Measurements from ENCODE around the gene OR56A3.

OR56A3 gene

DNA sequence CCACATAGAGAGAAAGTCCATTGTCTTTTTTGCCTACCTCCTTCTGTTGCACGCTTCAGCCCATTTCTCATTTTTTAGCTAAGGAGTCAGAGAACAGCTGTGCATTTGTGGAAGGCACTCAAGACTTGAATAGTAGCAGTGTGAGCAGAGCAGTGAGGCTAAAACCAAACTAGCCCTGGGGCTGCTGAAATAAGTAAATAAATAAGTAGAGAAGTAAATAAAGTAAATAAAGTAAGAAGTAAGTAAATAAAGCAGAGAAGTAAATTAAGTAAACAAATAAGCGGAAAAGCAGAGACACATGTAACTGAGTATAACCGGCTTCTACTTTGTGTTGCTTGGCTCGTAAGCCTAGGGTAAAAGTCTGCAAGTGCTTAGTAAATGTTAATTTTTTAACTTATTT, 47.2 kb downstream of the OR56A3 start:
- POLR2A ChIA-PET: no interaction called here
- CTCF ChIA-PET: no interaction called here
- no peak for TF ChIP-seq FOXM1 (IDR thresholded peaks at IDR 0.05; ENCODE audit: borderline replicate concordance)
- TF ChIP-seq L3MBTL2 (conservative IDR thresholded peaks at IDR 0.05): no peak
- TF ChIP-seq HDGF (IDR thresholded peaks at IDR 0.05; ENCODE audit: borderline replicate concordance): no peak
- no peak for TF ChIP-seq BHLHE40 (IDR thresholded peaks at IDR 0.05; ENCODE audit: borderline replicate concordance)
- TF ChIP-seq NFRKB (IDR thresholded peaks at IDR 0.05): no peak
- no peak for TF ChIP-seq SP1 (IDR thresholded peaks at IDR 0.05)
- TF ChIP-seq CTBP1 (IDR thresholded peaks at IDR 0.05; ENCODE audit: borderline replicate concordance): no peak
- TF ChIP-seq SUZ12 (IDR thresholded peaks at IDR 0.05): no peak
- TF ChIP-seq ELF4 (IDR thresholded peaks at IDR 0.05): no peak
- TF ChIP-seq, protein P1, sequence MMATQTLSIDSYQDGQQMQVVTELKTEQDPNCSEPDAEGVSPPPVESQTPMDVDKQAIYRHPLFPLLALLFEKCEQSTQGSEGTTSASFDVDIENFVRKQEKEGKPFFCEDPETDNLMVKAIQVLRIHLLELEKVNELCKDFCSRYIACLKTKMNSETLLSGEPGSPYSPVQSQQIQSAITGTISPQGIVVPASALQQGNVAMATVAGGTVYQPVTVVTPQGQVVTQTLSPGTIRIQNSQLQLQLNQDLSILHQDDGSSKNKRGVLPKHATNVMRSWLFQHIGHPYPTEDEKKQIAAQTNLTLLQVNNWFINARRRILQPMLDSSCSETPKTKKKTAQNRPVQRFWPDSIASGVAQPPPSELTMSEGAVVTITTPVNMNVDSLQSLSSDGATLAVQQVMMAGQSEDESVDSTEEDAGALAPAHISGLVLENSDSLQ (IDR thresholded peaks at IDR 0.05): no peak

DNA sequence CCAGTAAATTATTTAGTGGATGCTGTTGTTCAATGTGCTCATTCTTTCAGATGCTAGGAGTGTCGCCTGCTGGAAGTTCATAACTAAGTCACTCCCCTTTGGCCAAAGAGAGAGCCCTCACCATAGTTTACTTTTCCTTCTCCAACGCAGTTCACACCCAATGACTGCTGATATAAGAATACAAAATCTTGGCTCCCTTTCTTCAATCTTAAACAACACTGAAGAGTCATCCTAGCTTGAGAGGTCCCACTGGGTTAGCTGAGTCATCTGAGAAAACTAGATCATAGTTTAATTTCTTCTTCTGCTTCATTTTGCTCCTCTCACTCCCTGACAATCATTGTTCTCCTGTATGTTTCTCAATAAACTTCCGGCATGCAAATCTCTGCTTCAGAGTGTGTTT, 50.1 kb downstream of the OR56A3 start:
- no peak for DNase-seq (ENCODE audit: extremely low spot score)
- CTCF ChIA-PET: interaction anchor here (0.7 to 1.0 kb wide), 3 partner anchors 14 to 290 kb away, joined by 3 to 5 read pairs (median 3); no protein-coding TSS in a partner anchor

More for the DNA sequence above, 47.2 kb downstream of the OR56A3 start:
- DNase-seq (ENCODE audit: extremely low spot score): no peak

DNA sequence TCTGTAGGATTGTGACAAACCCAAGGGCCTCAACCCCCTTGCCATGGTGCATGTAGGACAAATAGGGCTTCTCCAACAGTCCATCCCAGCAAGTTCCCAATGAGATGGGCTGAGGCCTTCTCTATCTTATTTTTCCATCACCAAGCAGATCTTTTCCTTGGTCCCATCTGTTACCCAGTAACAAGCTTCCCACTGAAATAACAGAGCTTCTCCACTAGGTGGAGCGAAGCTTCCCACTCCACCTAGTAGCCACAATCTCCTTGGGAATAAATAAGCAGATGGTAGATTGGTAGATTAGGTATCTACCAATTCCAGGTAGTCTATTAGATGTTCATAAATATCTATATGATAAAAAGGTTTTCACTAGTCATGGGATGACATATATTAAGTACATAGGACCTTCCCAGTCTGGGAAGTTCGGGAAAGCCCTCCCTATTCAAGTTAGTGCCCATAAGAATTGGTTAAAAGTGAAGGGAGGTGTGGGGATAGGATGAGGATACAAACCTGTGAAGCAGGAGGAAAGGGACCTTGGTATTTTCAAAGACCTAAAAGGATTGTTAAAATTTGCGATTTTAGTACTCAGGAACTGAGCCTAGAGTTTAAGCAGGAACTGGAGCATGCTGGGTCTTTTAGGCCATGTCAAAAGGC, 50.7 kb downstream of the OR56A3 start:
- POLR2A ChIA-PET: no interaction called here
- TF ChIP-seq ZNF384 (IDR thresholded peaks at IDR 0.05): no peak
- TF ChIP-seq ARNT (IDR thresholded peaks at IDR 0.05): no peak
- no peak for TF ChIP-seq FOXK2 (IDR thresholded peaks at IDR 0.05)
- no peak for TF ChIP-seq ELF4 (IDR thresholded peaks at IDR 0.05)
- TF ChIP-seq FOXA1 (IDR thresholded peaks at IDR 0.05): no peak
- TF ChIP-seq FOXM1 (IDR thresholded peaks at IDR 0.05; ENCODE audit: borderline replicate concordance): no peak
- no peak for TF ChIP-seq BHLHE40 (IDR thresholded peaks at IDR 0.05; ENCODE audit: borderline replicate concordance)
- DNase-seq (ENCODE audit: extremely low spot score): peak; percentile 34
- CTCF ChIA-PET: interaction anchor here (1.0 kb wide), 2 partner anchors 13 to 289 kb away, joined by 3 to 5 read pairs; no protein-coding TSS in a partner anchor

More for the DNA sequence above, 50.1 kb downstream of the OR56A3 start:
- POLR2A ChIA-PET: no interaction called here
- TF ChIP-seq, protein P1 (IDR thresholded peaks at IDR 0.05): no peak
- no peak for TF ChIP-seq FOXA1 (IDR thresholded peaks at IDR 0.05)
- TF ChIP-seq L3MBTL2 (conservative IDR thresholded peaks at IDR 0.05): no peak
- TF ChIP-seq FOXM1 (IDR thresholded peaks at IDR 0.05; ENCODE audit: borderline replicate concordance): no peak
- no peak for TF ChIP-seq ARNT (IDR thresholded peaks at IDR 0.05)
- TF ChIP-seq TARDBP (IDR thresholded peaks at IDR 0.05): no peak

DNA sequence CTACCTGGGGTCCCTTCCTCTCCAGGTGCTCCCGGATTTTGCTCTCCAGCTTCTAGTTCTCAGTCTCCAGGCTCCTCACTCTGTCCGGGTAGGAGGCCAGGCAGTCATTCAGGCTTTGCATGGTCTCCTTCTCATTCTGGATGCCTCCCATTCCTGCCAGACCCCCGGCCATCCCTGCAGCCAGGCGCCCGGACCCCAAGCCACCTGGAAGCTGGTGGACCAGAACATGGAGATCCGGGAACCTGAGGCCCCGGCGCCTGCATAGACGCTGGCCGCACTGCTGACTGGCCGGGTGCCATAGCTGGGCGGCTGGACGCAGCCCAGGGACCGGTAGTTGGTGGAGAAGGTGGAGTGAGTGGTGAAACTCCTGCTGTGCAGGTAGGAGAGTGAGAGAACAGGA, 52.7 kb downstream of the OR56A3 start:
- POLR2A ChIA-PET: no interaction called here
- TF ChIP-seq FOXM1 (IDR thresholded peaks at IDR 0.05; ENCODE audit: borderline replicate concordance) (no peak), ZNF384 (IDR thresholded peaks at IDR 0.05) (no peak), NFRKB (IDR thresholded peaks at IDR 0.05) (no peak), ARNT (IDR thresholded peaks at IDR 0.05) (no peak), HDGF (IDR thresholded peaks at IDR 0.05; ENCODE audit: borderline replicate concordance) (no peak), SUZ12 (IDR thresholded peaks at IDR 0.05) (no peak), LEF1 (IDR thresholded peaks at IDR 0.05; ENCODE audit: borderline replicate concordance) (no peak), L3MBTL2 (conservative IDR thresholded peaks at IDR 0.05) (no peak), TARDBP (IDR thresholded peaks at IDR 0.05) (no peak), ELF4 (IDR thresholded peaks at IDR 0.05) (no peak), FOXA1 (IDR thresholded peaks at IDR 0.05) (no peak)
- TF ChIP-seq, protein P1 (IDR thresholded peaks at IDR 0.05): no peak
- CTCF ChIA-PET: interaction anchor here (1.0 kb wide), 1 partner anchor 368 kb away, joined by 4 read pairs; no protein-coding TSS in a partner anchor
- DNase-seq (ENCODE audit: extremely low spot score): no peak

Measured in HEK293T (cell line).